H9 (cell line): Measurements from ENCODE around the gene CPHXL2. TPM values are rescaled to one million over a fixed set of nuclear protein-coding genes. Genes with fewer than 3 reads are reported as not detected.

Experiments
- DNase-seq: peaks from one replicate; pipeline ENCODE4 v3.0.0-alpha.2; 2017
- H2AFZ ChIP-seq: one replicate; pipeline ENCODE4 v1.6.1; 2013; ENCODE audit warnings: mild to moderate bottlenecking, low read length, control low read depth, moderate library complexity
- H2AK5ac ChIP-seq: 2 replicates; pipeline ENCODE4 v1.6.1; 2013; ENCODE audit warnings: low read length, control low read depth, mixed read lengths; ENCODE audit not compliant: insufficient read length
- H2BK120ac ChIP-seq: one replicate; pipeline ENCODE4 v1.6.1; 2013; ENCODE audit warnings: low read depth, mild to moderate bottlenecking, low read length, control low read depth, inconsistent platforms; ENCODE audit not compliant: poor library complexity, severe bottlenecking
- H2BK12ac ChIP-seq: 2 replicates; pipeline ENCODE4 v1.6.1; 2013; ENCODE audit warnings: low read length, control low read depth, mixed read lengths, low read depth; ENCODE audit not compliant: insufficient read length
- H2BK15ac ChIP-seq: 2 replicates; pipeline ENCODE4 v1.6.1; 2013; ENCODE audit warnings: low read depth, low read length, control low read depth
- H2BK20ac ChIP-seq: one replicate; pipeline ENCODE4 v1.6.1; 2013; ENCODE audit warnings: low read depth, mild to moderate bottlenecking, low read length, control low read depth, inconsistent platforms; ENCODE audit not compliant: poor library complexity, severe bottlenecking
- H2BK5ac ChIP-seq: 2 replicates; pipeline ENCODE4 v1.6.1; 2013; ENCODE audit warnings: low read length, control low read depth, mixed read lengths; ENCODE audit not compliant: insufficient read length
- H3K14ac ChIP-seq: 2 replicates; pipeline ENCODE4 v1.6.1; 2013; ENCODE audit warnings: low read length, control low read depth; ENCODE audit not compliant: insufficient read depth
- H3K18ac ChIP-seq: 2 replicates; pipeline ENCODE4 v1.6.1; 2013; ENCODE audit warnings: low read depth, mild to moderate bottlenecking, mixed read lengths, low read length, control low read depth; ENCODE audit not compliant: insufficient read length
- H3K23ac ChIP-seq: 2 replicates; pipeline ENCODE4 v1.6.1; 2013; ENCODE audit warnings: low read length, control low read depth, mixed read lengths, low read depth; ENCODE audit not compliant: insufficient read length
- H3K23me2 ChIP-seq: 2 replicates; pipeline ENCODE4 v1.6.1; 2013; ENCODE audit warnings: low read depth, mild to moderate bottlenecking, mixed read lengths, low read length, control low read depth; ENCODE audit not compliant: insufficient read length, poor library complexity, severe bottlenecking
- H3K27ac ChIP-seq: 2 replicates; pipeline ENCODE4 v1.5.1; 2013; ENCODE audit warnings: low read length, control low read depth, mixed read lengths, low read depth; ENCODE audit not compliant: insufficient read length
- H3K27me3 ChIP-seq: 2 replicates; pipeline ENCODE4 v1.6.1; 2013; ENCODE audit warnings: low read length, control low read depth, inconsistent platforms; ENCODE audit not compliant: insufficient read depth
- H3K4ac ChIP-seq: 2 replicates; pipeline ENCODE4 v1.6.1; 2013; ENCODE audit warnings: low read depth, mild to moderate bottlenecking, control low read depth, inconsistent platforms, low read length, moderate library complexity
- H3K4me1 ChIP-seq: 2 replicates; pipeline ENCODE4 v1.6.1; 2013; ENCODE audit warnings: low read length, control low read depth, inconsistent platforms; ENCODE audit not compliant: insufficient read depth
- H3K4me2 ChIP-seq: 2 replicates; pipeline ENCODE4 v1.6.1; 2013; ENCODE audit warnings: low read length, control low read depth, mixed read lengths; ENCODE audit not compliant: insufficient read length, insufficient read depth
- H3K56ac ChIP-seq: 2 replicates; pipeline ENCODE4 v1.6.1; 2013; ENCODE audit warnings: low read depth, mild to moderate bottlenecking, mixed read lengths, low read length, control low read depth; ENCODE audit not compliant: insufficient read length
- H3K79me1 ChIP-seq: 2 replicates; pipeline ENCODE4 v1.6.1; 2013; ENCODE audit warnings: low read depth, mild to moderate bottlenecking, moderate library complexity, low read length, control low read depth, inconsistent platforms; ENCODE audit not compliant: insufficient read depth, poor library complexity, severe bottlenecking
- H3K79me2 ChIP-seq: 2 replicates; pipeline ENCODE4 v1.6.1; 2013; ENCODE audit warnings: low read length, control low read depth, inconsistent platforms; ENCODE audit not compliant: insufficient read depth
- H3K9ac ChIP-seq: 2 replicates; pipeline ENCODE4 v1.6.1; 2013; ENCODE audit warnings: low read length, control low read depth, mixed read lengths; ENCODE audit not compliant: insufficient read length; ENCODE audit errors: extremely low read depth
- H3K9me3 ChIP-seq: one replicate; pipeline ENCODE4 v1.6.1; 2013; ENCODE audit warnings: low read depth, low read length, inconsistent platforms; ENCODE audit not compliant: control insufficient read depth
- H3T11ph ChIP-seq: one replicate; pipeline ENCODE4 v1.6.1; 2013; ENCODE audit warnings: mild to moderate bottlenecking, low read length, control low read depth, inconsistent platforms
- H4K20me1 ChIP-seq: one replicate; pipeline ENCODE4 v1.6.1; 2013; ENCODE audit not compliant: control insufficient read depth, insufficient read length, insufficient read depth
- H4K5ac ChIP-seq: 2 replicates; pipeline ENCODE4 v1.6.1; 2013; ENCODE audit warnings: low read depth, mild to moderate bottlenecking, mixed read lengths, low read length, control low read depth; ENCODE audit not compliant: insufficient read length
- H4K8ac ChIP-seq: replicated peaks from 2 replicates; pipeline ENCODE4 v1.6.1; 2013; ENCODE audit warnings: low read length, control low read depth, mixed read lengths, low read depth; ENCODE audit not compliant: insufficient read length
- H4K91ac ChIP-seq: 2 replicates; pipeline ENCODE4 v1.6.1; 2013; ENCODE audit warnings: low read depth, mild to moderate bottlenecking, moderate library complexity, mixed read lengths, low read length, control low read depth; ENCODE audit not compliant: insufficient read length
- H3K27ac Mint-ChIP-seq, 3 experiments: 2 replicates in 2 of 3; 3 replicates in 1 of 3; pipeline ENCODE4 v1.8.0; 2020 to 2021; ENCODE audit warnings: mixed read lengths in 3 of 3, mild to moderate bottlenecking in 1 of 3, moderate library complexity in 1 of 3
- H3K27me3 Mint-ChIP-seq: 2 replicates; pipeline ENCODE4 v1.8.0; 2021; ENCODE audit warnings: low read depth, mild to moderate bottlenecking, moderate library complexity, mixed read lengths
- H3K36me3 Mint-ChIP-seq, 3 experiments: 2 replicates in 2 of 3; 3 replicates in 1 of 3; pipeline ENCODE4 v1.8.0; 2020 to 2021; ENCODE audit warnings: low read depth in 3 of 3, mixed read lengths in 3 of 3; ENCODE audit not compliant: insufficient read depth in 1 of 3
- H3K4me1 Mint-ChIP-seq, 2 experiments: 2 replicates each; pipeline ENCODE4 v1.8.0; 2020; ENCODE audit warnings: mixed read lengths in 2 of 2
- H3K4me3 Mint-ChIP-seq, 2 experiments: 2 replicates in 1 of 2; 3 replicates in 1 of 2; pipeline ENCODE4 v1.8.0; 2020 to 2021; ENCODE audit warnings: mild to moderate bottlenecking in 2 of 2, mixed read lengths in 2 of 2, moderate library complexity in 1 of 2
- H3K9me3 Mint-ChIP-seq, 2 experiments: 2 replicates in 1 of 2; 3 replicates in 1 of 2; pipeline ENCODE4 v1.8.0; 2020; ENCODE audit warnings: mild to moderate bottlenecking in 2 of 2, mixed read lengths in 2 of 2, moderate library complexity in 1 of 2
- WGBS: extraction: QIAGEN DNeasy Blood & Tissue Kit; methylation state at CpG from one replicate; pipeline ENCODE4 v1.1.7; 2013; ENCODE audit warnings: missing lambda C conversion rate, low lambda C conversion rate, mixed read lengths; ENCODE audit not compliant: insufficient read length; ENCODE audit errors: extremely low coverage; 5-methylcytosine and 5-hydroxymethylcytosine counted together
- total RNA-seq: library from RNA; stranded (reverse); gene quantifications from 2 replicates; pipeline ENCODE4 v1.2.1, GENCODE V29; 2021
- TF ChIP-seq, protein P1 (sequence below): fragments of 200-600 bp; sonication (generic); conservative IDR thresholded peaks from 3 replicates; pipeline ENCODE4 v1.8.0; 2021; ENCODE audit warnings: antibody characterized with exemption, mild to moderate bottlenecking

The CPHXL2 gene
- total RNA-seq, 1 experiment from 2014 or later = not detected

DNA sequence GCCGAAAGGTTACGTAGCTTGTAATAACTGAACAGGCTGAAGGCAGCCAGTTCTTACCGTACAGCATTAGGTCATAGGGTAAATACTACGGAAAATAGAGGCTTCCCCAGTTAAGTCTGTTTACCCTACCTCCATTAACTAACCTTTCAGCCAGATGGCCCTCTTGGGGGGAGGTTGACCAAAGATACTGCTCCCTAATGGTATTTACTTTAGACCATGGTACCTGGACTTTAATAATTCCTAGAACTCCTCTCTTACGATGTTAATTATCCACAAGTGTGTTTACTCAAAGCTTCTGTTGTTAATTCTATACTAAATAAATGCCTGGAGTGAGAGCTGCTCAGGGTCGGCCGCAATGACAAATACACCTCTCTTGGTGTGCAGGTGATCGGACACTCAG, 44.0 kb downstream of the CPHXL2 start:
- Histone ChIP-seq H3K23ac (no peak overlapping the region), H3K4me2 (no peak overlapping the region), H3K4me1 (no peaks in the 10 kb centered on the region), H3K79me1 (no peaks in the 10 kb centered on the region), H2BK20ac (no peak overlapping the region), H3K23me2 (no peaks in the 10 kb centered on the region), H3K9me3 (no peaks in the 10 kb centered on the region), H3K18ac (no peak overlapping the region), H3K79me2 (no peaks in the 10 kb centered on the region), H4K20me1 (no peaks in the 10 kb centered on the region), H3K14ac (no peak overlapping the region), H2AK5ac (no peak overlapping the region), H2BK120ac (no peak overlapping the region), H2BK5ac (no peak overlapping the region), H3K56ac (no peak overlapping the region), H2BK12ac (no peak overlapping the region), H3K27me3 (no peaks in the 10 kb centered on the region), H3K9ac (no peak overlapping the region), H4K91ac (no peak overlapping the region), H3T11ph (no peak overlapping the region), H3K27ac (no peak overlapping the region), H2AFZ (no peak overlapping the region), H4K5ac (no peak overlapping the region), H4K8ac (no peak overlapping the region), H2BK15ac (no peak overlapping the region), H3K4ac (no peak overlapping the region)
- Mint-ChIP-seq H3K27me3 (peaks cover 1% of the 10 kb centered on the region; the same call in 1 of the 2 replicates), H3K4me1 (no peaks in the 10 kb centered on the region), H3K9me3 (no peaks in the 10 kb centered on the region), H3K27ac (no peak overlapping the region), H3K4me3 (no peak overlapping the region), H3K36me3 (peaks cover 62 to 98% (median 88%) of the 10 kb centered on the region in 3 experiments)
- TF ChIP-seq, protein P1, sequence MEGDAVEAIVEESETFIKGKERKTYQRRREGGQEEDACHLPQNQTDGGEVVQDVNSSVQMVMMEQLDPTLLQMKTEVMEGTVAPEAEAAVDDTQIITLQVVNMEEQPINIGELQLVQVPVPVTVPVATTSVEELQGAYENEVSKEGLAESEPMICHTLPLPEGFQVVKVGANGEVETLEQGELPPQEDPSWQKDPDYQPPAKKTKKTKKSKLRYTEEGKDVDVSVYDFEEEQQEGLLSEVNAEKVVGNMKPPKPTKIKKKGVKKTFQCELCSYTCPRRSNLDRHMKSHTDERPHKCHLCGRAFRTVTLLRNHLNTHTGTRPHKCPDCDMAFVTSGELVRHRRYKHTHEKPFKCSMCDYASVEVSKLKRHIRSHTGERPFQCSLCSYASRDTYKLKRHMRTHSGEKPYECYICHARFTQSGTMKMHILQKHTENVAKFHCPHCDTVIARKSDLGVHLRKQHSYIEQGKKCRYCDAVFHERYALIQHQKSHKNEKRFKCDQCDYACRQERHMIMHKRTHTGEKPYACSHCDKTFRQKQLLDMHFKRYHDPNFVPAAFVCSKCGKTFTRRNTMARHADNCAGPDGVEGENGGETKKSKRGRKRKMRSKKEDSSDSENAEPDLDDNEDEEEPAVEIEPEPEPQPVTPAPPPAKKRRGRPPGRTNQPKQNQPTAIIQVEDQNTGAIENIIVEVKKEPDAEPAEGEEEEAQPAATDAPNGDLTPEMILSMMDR = no peak
- WGBS = no CpG with 5 or more reads among the region's 8 CpGs
- DNase-seq = no peak
